CD4-positive, alpha-beta T cell treated with Interleukin-21 for 1 hour (primary cell): Measurements from ENCODE around the gene MPHOSPH9.
"Not testable (repeated sequence)": the region's sequence is repeated elsewhere in the genome, so short reads cannot be mapped to it uniquely, and the experiment has no call there.

Experiments
- DNase-seq: peaks from one replicate; pipeline ENCODE4 v3.0.0-alpha.2; 2020

The MPHOSPH9 gene

GRCh38 chr12:123253641-123254459 is 20.9 kb upstream of the MPHOSPH9 start:
- DNase-seq = no peak

DNA sequence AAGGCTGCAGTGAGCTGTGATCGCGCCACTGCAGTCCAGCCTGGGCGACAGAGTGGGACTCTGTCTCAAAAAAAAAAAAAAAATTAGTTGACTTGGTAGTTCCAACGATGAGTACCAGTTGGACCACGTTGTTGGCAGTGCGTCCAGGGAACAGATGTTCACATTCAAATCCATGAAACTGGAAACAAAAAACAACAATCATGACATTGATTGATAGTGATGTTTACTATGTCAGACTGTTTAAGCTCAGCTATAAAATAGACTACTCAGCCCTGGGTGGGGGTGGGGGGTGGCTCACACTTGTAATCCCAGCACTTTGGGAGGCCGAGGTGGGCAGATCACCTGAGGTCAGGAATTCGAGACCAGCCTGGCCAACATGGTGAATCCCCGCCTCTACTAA is 19.4 kb upstream of the MPHOSPH9 start:
- DNase-seq = not testable (repeated sequence)

DNA sequence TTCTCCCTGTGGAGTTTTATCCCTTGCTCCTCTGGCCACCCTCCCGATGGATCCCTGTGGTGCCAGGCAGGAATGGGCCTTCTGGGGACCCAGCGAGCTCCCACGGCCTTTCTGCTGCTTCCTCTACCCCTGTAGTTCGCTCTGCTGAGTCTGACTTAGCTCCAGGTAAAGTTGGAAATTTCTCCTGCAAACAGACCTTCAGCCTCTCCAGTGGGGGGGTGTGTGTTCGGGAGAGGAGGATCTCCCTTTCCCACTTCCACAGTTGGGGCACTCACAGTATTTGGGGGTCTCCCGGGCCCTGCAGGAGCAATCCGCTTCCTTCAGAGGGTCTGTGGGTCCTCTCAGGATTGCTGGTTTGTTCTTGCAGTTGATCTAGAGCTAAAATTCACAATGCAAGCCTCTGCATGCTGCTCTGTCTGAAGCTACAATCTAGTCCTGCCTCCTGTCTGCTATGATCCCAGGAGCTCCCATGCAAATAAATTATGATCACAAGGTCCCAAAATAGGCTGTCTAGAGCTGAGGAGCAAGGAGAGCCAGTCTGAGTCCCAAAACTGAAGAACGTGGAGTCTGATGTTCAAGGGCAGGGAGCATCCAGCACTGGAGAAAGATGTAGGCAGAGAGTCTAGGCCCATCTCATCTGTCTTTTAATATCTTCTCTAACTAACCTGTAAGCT is 18.6 kb upstream of the MPHOSPH9 start:
- no peak for DNase-seq

DNA sequence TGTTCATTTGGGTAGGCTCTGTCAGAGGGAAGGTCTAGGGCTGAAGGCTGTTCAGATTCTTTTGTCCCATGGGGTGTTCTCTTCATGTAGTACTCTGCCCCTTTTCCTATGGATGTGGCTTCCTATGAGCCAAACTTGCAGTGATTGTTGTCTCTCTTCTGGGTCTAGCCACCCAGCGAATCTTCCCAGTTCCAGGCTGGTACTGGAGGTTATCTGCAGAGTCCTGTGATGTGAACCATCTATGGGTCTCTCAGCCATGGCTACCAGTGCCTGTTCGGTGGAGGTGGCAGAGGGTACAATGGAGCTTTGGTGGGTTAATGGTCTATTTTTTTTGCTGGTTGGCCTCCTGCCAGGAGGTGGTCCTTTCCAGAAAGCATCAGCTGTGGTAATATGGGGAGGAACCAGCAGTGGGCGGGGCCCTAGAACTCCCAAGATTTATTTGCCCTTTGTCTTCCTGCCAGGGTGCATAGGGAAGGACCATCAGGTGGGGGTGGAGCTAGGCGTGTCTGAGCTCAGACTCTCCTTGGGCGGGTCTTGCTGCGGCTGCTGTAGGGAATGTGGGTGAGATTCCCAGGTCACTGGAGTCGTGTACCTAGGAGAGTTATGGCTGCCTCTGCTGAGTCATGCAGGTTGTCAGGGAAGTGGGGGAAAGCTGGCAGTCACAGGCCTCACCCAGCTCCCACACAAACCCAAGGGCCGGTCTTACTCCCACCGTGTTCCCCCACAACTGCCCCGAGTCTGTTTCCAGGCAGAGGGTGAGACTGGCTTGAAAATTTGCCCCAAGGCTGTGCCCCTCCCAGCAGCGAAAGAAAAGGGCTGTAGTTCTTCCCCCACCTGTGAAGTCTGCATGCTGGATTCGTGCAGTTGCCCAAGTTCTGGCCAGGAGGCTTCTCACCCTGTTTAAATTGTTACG is 17.8 kb upstream of the MPHOSPH9 start:
- no peak for DNase-seq

DNA sequence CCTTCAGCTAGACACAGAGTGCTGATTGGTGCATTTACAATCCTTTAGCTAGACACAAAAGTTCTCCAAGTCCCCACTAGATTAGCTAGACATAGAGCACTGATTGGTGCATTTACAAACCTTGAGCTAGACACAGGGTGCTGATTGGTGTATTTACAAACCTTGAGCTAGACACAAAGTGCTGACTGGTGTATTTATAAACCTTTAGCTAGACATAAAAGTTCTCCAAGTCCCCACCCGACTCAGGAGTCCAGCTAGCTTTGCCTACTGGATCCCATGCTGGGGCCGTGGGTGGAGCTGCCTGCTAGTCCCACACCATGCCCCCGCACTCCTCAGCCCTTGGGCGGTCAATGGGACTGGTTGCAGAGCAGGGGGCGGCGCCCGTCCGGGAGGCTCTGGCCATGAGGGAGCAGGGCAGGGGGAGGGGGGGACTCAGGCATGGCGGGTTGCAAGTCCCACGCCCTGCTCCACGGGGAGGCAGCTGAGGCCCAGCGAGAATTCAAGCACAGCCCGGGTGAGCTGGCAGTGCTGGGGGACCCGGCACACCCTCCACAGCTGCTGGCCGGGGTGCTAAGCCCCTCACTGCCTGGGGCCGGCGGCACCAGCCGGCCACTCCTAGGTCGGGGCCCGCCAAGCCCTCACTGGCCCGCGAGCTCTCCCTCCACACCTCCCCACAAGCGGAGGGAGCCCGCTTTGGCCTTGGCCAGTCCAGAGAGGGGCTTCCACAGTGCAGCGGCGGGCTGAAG is 16.2 kb upstream of the MPHOSPH9 start:
- not testable (repeated sequence) for DNase-seq

DNA sequence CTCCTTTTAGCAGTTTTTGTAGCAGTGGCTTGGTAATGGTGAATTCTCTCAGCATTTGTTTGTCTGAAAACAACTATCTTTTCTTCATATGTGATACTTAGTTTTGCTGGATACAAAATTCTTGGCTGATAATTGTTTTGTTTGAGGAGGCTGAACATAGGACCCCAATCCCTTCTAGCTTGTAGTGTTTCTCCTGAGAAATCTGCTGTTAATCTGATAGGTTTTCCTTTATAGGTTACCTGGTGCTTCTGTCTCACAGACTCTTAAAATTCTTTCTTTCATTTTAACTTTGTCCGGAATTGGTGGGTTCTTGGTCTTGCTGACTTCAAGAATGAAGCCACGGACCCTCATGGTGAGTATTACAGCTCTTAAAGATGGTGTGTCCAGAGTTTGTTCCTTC is 15.2 kb upstream of the MPHOSPH9 start:
- DNase-seq = not testable (repeated sequence)

DNA sequence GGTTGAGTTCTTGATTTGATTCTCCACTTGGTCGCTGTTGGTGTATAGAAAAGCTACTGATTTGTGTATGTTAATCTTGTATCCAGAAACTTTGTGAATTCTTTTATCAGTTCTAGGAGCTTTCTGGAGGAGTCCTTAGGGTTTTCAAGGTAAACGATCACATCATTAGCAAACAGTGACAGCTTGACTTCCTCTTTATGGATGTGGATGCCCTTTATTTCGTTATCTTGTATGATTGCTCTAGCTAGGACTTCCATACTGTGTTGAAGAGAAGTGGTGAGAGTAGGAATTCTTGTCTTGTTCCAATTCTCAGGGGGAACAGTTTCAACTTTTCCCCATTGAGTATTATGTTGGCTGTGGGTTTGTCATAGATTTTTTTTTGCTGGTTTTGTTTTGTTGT is 12.7 kb upstream of the MPHOSPH9 start:
- no peak for DNase-seq

DNA sequence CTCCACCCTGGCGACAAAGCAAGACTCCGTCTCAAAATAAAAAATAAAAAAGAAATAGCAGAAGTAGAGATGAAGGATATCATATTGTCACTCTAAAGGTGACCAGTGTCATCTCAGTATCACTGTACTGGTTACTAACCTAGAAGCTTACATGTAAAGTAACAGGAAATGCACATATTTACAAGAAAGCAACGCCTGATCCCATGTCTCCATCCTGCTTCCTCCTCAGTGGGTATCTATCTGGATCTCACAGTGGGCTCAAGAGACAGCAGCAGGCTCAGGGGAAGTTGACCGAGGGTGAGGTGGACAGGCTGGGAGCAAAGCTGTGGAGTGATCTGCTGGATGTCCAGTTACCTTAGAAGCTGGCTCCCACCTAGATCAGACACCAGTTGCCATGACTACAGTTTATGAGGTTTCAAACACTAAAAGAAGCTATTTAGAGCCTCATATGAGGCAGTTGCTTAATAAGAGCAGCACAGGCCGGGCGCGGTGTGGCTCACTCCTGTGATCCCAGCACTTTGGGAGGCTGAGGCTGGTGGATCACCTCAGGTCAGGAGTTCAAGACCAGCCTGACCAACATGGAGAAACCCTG is 10.8 kb upstream of the MPHOSPH9 start:
- no peak for DNase-seq

DNA sequence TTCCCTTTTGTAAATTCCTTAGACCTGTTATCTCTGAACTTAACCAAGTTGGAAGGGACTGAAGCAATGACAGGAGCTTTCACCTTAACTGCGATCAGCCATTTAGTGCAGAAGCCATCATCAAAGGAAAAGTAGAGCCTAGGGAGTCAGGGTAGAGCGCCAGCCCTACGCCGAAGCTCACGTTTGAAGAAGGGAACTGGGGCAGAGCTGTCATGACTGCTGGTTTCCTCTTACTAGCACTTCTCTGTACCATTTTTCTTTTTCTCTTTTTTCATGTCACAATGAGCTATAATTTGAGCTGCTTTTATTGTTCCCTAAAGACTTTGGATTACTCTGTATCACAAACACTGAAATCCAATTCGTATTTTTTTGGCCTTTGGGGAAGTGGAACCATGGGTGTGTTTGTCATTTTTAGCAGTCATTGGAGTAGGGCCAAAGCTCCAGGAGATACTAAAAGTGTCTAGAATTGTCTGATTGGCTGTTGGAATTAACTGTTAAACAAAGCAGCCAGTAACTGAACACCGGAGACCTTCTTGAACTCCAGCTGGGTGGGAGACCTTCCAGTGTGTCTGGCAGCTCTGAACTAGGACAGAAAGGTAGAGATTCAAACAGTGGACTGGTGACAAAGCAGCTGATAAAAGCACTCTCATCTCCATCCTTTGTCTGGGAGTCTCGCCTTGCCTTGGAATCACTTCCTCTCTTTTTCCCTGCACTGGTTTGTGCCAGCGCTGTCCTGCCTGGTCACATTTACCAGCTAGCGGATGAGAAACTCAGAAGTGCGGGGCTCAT is 9.4 kb upstream of the MPHOSPH9 start:
- DNase-seq = no peak

DNA sequence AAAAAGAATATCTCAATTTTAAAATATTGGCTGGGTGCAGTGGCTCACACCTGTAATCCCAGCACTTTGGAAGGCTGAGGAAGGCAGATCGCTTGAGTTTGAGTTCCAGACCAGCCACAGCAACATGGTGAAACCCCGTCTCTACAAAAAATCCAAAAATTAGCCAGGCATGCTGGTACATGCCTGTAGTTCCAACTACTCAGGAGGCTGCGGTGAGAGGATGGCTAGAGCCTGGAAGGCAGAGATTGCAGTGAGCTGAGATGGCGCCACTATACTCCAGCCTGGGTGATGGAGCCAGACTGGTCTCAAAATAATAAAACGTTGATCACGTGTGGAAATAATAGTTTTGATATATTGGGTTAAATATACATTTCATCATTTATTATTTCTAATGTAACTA is 6.0 kb upstream of the MPHOSPH9 start:
- DNase-seq = no peak

DNA sequence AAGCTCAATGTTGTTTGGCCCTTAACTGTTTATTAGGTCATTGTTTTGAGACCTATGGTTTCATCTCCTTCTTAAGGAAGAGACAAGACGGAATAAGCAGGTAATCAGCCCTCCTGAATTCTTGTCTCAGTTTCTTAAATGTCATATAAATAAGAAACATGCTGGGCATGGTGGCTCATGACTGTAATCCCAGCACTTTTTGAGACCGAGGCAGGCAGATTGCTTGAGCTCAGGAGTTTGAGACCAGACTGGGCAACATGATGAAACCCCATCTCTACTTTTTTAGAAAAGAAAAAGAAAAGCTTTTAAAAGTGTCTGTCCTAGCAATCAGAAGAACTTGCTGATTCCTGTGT is 5.4 kb upstream of the MPHOSPH9 start:
- no peak for DNase-seq

DNA sequence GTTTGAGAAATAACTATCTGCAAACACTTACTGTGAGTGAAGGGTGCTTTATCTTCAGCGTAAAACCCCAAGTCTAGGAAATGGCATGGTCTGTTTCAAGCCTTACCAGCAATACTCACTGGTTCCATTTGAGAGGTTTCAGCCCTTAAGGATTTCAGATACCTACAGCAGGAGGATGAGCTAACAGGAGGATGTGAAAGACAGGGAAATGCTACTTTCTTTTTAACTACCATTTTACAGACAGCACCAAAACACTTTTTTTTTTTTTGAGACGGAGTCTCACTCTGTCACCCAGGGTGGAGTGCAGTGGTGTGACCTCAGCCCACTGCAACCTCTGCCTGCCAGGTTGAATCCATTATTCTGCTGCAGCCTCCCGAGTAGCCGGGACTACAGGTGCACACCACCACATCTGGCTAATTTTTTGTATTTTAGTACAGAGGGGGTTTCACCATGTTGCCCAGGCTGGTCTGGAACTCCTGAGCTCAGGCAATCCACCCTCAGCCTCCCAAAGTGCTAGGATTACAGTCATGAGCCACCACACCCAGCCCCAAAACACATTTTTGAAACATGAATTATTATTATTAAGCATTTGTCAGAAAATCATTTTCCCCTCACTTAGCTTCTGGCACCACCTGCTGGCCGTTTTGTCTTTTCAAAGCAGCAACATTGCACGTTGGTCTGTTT is 4.8 kb upstream of the MPHOSPH9 start:
- peak; percentile 78 for DNase-seq

DNA sequence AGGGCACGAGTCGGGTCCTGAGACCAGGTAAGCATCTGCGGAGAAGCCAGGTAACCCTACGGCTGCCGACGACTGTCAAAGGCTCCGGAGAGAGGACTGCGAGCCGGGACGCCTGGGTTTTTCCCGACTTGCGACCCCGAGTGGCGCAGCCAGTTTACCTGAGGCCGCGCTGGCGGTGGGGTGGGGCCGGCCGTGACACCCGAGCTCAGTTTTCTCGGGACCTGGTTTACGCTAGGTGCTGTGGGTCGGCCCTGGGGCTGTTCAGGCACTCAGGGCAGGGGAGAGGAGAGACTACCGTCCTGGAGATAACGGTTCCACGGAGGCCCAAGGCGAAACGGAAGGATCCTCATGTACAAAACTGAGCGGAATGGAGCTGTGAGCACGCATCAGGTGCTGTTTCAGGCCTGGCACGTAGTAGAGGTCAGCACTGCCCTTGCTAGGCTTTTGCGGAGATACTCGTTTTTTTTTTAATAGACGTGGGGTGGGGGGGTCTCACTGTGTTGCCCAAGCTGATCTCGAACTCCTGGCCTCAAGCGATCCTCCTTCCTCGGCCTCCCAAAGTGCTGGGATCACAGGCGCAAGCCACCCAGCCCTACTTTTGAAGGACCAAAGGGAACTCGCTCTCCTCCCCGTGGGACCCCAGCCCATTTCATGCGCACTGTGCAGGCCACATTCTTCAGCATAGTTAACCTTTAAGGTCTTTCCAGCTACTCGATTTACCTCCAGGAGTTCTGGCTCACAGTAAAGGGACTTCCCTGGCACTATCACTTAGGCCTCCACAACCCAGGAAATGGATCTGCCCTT is 766 bp upstream of the MPHOSPH9 start:
- DNase-seq = no peak

GRCh38 chr12:123232472-123232806 is 502 bp downstream of the MPHOSPH9 start:
- no peak for DNase-seq

DNA sequence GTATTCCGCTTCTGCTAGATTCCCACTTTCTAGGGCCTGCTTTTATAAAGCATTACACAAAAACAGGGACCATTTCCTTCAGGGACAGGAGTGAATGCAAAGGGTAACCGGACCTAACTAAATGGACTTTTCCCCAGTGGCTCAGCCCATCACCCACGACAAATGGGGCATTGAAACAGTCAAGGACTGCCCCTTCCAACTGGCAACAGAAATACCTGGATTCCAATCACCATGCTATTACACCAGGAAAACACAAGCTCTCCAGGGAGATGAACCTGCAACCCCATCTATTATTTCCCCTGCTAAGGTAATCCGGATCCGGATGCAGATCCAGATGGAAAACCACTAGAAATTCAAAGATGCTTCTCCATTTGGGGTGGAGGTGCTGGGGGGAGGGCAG is 1.0 kb downstream of the MPHOSPH9 start:
- no peak for DNase-seq

GRCh38 chr12:123229051-123229450 is 3.9 kb downstream of the MPHOSPH9 start:
- no peak for DNase-seq

GRCh38 chr12:123227581-123228258 is 5.2 kb downstream of the MPHOSPH9 start:
- no peak for DNase-seq

GRCh38 chr12:123225443-123225842 is 7.5 kb downstream of the MPHOSPH9 start:
- no peak for DNase-seq

DNA sequence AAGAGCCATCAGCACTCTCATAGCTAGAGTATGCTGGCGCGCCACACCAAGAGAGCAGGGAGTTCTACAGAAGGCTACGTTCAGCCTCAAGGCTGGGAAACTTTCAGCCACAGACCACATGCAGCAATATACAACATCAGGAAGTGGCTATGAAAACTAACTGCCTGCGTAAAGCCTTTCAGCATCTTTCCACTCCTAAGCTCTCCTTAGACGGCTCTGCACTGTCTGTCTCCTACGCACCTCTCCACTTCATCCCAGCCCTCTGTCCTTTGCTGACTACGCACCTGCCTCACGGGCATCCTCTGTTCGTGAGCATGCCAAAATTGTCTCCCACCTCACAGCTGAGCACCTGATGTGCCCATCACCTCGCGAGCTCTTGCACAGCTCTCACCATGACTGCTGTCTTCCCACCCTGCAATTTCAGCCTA is 9.7 kb downstream of the MPHOSPH9 start:
- peak; percentile 62 for DNase-seq
